ENCODE data around the gene SLC9A9.

DNA sequence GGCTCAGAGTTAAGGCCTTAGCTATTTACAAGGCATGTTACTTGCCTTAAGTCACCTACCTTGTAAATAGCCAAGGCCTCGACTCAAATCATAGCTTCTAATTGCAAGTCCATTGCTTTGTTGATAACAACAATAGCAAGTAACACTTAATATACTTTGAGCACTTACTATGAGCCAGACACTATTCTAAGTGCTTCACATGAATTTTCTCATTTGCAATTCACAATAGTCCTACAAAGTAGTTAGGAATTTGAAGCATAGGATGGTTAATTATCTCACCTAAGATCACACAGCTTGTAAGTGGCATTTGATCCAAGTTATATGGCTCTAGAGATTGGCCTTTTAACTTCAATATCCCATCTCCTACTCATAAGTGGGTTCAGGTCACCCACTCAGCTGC, 28.4 kb downstream of the SLC9A9 start:
- TF ChIP-seq CTCF (IDR thresholded peaks at IDR 0.05) (no peak), POLR2AphosphoS5 (IDR thresholded peaks at IDR 0.05) (no peak), POLR2A (IDR thresholded peaks at IDR 0.05; ENCODE audit: low read depth) (no peak)

All from esophagus muscularis mucosa (tissue), 3 donors.